ENCODE results near the gene SSMEM1.
"Not testable (repeated sequence)": the region's sequence is repeated elsewhere in the genome, so short reads cannot be mapped to it uniquely, and the experiment has no call there.

SSMEM1 gene, protein sequence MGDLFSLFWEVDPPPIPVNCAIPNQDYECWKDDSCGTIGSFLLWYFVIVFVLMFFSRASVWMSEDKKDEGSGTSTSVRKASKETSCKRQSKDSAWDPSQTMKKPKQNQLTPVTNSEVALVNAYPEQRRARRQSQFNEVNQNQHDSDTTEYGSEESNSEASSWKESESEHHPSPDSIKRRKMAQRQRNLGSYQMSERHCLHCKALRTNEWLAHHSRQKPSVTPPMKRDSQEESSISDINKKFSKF

GRCh38 chr7:130207642-130208041, at the start of gene SSMEM1:
Gene SSMEM1, plus strand, starts transcription at chr7:130207860. Its CDS starts 51 bp downstream, at chr7:130207911.
- no peak for DNase-seq (ENCODE audit: low spot score)

DNA sequence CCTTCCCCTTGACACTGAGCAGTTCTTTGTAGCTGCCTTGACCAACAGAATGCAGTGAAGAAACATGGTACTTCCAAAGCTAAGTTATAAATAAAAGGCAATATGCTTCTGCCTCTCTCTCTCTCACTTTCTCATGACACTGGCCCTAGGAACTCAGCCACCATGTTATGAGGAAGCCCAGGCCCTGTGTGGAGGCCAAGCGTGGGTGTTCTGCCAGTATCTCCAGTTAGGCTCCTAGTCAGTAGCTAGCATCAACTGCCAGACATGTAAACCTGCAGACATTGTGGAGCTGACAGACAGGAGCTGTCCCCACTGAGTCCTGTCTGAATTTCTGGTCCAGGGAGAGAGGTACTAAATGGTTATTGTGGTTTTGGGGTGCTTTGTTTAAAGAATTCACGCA, 47.6 kb upstream of the SSMEM1 start:
- no peak for DNase-seq (ENCODE audit: low spot score)

- DNase-seq (ENCODE audit: low spot score): no peak
Observed at GRCh38 chr7:130160455-130160854, 47.2 kb upstream of the SSMEM1 start.

GRCh38 chr7:130162196-130162595, 45.5 kb upstream of the SSMEM1 start:
- DNase-seq (ENCODE audit: low spot score): no peak

DNA sequence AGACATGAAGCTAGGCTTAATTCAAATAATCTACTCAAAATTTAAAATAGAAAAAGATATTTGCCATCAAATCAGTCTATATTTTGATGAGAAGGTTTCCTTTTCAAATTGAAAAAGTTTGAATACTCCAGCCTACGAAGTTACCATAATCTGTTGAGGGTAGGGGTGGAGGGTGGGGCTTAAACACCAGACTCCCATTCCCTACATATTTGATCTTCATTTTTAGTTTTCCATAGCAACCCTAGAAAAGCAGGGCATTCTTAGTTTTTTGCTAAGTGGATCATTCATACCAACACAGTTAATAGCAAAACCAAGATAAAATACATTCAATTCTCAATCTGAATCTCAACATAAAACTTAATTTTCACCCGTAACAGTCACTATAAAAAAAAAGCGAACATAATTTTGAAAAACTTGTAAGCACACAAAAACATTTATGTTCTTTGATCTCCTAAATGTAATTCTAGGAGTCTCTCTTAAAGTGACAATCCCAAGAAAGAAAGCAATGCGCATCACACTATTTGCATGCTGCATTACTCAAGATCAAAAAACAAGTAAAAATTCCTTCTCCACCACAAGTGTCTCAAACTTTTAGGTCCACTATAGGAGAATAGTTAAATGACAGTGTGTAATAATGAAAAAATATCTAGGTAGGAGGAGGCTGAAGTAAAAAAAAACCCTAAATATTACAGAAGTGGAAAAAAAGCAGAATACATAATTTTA, 33.3 kb upstream of the SSMEM1 start:
- DNase-seq (ENCODE audit: low spot score): no peak

DNA sequence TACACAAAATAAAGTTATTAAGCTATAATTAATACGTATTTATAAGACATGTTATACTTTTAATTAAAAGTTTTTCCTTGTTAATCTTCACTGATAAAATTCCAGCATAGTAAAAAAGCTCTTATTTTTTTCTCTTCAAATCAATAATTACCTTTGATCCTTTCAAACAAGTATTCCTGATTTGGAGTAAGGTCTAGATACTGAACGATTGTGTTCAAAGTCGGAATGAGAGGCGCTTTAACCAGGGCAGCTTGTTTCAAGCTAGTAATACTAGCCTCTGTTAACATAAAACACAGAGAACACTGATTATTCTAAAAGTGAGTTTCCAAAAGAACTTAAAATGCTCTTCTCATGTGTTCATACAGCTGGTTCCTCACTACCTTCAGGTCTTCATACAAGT, 29.4 kb upstream of the SSMEM1 start:
- DNase-seq (ENCODE audit: low spot score): no peak

- DNase-seq (ENCODE audit: low spot score): no peak
Observed at GRCh38 chr7:130179631-130180030, 28.0 kb upstream of the SSMEM1 start.

GRCh38 chr7:130180571-130181262, 26.9 kb upstream of the SSMEM1 start:
- DNase-seq (ENCODE audit: low spot score): peak; percentile 80

DNA sequence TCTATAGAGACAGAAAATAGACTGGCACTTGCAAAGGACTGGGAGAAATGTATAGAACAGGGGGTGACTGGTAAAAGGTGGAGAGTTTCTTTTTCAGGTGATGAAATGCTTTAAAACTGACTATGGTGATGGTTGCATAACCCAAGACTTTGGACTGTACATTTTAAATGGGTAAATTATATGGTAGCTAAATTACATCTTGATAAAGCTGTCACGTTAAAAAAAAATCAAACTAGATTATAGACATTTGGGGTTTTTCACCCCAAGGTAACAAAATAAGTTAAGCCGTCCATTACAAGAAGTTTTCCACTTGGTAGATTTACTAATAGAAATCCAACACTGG, 26.4 kb upstream of the SSMEM1 start:
- no peak for DNase-seq (ENCODE audit: low spot score)

- peak; percentile 64 for DNase-seq (ENCODE audit: low spot score)
Observed at GRCh38 chr7:130182990-130183389, 24.7 kb upstream of the SSMEM1 start.

DNA sequence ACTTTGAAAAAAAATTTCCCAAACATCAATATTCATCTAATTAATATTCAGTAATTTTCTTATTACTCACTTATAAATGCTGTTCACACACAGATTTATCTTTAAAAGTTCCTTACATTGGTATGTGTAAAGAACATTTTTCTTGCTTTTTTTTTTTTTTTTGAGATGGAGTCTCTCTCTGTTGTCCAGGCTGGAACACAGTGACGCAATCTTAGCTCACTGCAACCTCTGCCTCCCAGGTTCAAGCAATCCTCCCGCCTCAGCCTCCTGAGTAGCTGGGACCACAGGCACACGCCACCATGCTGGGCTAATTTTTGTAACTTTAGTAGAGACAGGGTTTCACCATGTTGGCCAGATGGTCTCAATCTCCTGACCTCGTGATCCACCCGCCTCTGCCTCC, 23.3 kb upstream of the SSMEM1 start:
- not testable (repeated sequence) for DNase-seq (ENCODE audit: low spot score)

GRCh38 chr7:130187360-130187759, 20.3 kb upstream of the SSMEM1 start:
- no peak for DNase-seq (ENCODE audit: low spot score)

- DNase-seq (ENCODE audit: low spot score): no peak
Observed at GRCh38 chr7:130189343-130189742, 18.3 kb upstream of the SSMEM1 start.

- DNase-seq (ENCODE audit: low spot score): no peak
Observed at GRCh38 chr7:130191791-130192190, 15.9 kb upstream of the SSMEM1 start.

DNA sequence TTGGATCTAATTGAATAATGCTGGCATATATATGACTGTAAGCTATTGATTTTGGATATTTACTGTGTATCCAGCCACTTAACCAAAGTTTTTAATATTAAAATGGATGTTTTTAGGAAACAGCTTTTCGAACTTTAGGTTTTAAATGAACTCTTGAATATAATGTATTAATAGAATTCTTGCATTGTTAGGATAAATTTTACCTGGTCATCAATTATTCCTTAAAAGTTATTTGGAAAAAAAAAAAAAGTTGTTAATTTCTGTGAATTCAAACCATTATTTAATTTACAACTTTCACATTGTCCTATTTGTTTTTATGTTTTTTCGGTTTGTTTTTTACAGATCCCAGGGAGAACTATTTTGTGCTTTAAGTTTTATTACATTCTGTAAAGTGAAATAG, 12.3 kb upstream of the SSMEM1 start:
- no peak for DNase-seq (ENCODE audit: low spot score)

DNA sequence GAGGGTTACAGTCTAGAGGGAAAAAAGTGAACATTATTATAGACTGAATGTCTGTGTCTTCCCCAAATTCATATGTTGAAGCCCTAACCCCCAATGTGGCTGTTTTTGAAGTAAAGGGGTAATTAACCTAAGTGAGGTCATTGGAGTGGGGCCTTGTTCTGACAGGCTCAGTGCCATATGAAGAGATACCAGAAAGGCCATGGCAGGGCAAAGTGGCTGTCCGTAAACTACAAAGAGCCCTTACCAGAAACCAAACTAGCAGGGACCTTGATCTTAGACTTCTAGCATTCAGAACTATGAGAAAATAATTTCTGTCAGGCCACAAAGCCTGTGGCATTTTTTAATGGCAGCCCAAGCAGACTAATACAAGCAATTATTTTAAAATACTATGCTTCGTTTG, 11.2 kb upstream of the SSMEM1 start:
- no peak for DNase-seq (ENCODE audit: low spot score)

GRCh38 chr7:130197094-130197493, 10.6 kb upstream of the SSMEM1 start:
- no peak for DNase-seq (ENCODE audit: low spot score)

- DNase-seq (ENCODE audit: low spot score): no peak
Observed at GRCh38 chr7:130201796-130202195, 5.9 kb upstream of the SSMEM1 start.

- peak; percentile 98 for DNase-seq (ENCODE audit: low spot score)
Observed at GRCh38 chr7:130205084-130205947, 2.3 kb upstream of the SSMEM1 start, which contains the start of gene TMEM209. Gene TMEM209, minus strand, starts transcription at chr7:130205406. Its CDS starts 31 bp downstream, at chr7:130205375.

GRCh38 chr7:130207033-130207432, 627 bp upstream of the SSMEM1 start:
- DNase-seq (ENCODE audit: low spot score): no peak

DNA sequence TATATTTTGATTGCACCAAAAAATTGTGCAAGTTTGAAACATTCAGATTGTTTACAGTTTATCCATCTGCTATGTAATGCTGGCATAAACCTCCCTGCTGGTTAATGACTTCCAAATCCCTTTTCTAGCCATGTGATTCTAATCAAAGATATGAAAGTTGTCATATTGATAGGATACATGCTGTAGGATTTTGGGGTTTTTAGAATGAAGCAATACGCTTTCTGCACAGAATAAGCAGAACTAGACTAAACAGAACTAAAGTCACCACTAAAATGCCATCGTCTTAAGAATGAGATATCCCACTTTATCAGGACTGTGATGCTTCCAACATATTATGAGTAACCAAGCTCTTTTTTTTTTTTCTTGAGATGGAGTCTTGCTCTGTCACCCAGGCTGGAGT, 856 bp downstream of the SSMEM1 start:
- DNase-seq (ENCODE audit: low spot score): no peak

Measured in activated CD4-positive, alpha-beta T cell treated with anti-CD3 and anti-CD28 coated beads, Interleukin-2, Interleukin-4, amounts not matched to agents 100 ng/mL and 50 ng/mL, durations not matched to agents 16 hours and 8 hours (primary cell).